Activated CD8-positive, alpha-beta memory T cell treated with anti-CD3 and anti-CD28 coated beads for 24 hours (primary cell): ENCODE measurements around the gene LRRK1.
A peak's percentile ranks its signal among the peaks of the same experiment; 100 is the strongest.

Experiments
- DNase-seq: peaks from one replicate; pipeline ENCODE4 v3.0.0-alpha.2; 2020

LRRK1 gene

DNA sequence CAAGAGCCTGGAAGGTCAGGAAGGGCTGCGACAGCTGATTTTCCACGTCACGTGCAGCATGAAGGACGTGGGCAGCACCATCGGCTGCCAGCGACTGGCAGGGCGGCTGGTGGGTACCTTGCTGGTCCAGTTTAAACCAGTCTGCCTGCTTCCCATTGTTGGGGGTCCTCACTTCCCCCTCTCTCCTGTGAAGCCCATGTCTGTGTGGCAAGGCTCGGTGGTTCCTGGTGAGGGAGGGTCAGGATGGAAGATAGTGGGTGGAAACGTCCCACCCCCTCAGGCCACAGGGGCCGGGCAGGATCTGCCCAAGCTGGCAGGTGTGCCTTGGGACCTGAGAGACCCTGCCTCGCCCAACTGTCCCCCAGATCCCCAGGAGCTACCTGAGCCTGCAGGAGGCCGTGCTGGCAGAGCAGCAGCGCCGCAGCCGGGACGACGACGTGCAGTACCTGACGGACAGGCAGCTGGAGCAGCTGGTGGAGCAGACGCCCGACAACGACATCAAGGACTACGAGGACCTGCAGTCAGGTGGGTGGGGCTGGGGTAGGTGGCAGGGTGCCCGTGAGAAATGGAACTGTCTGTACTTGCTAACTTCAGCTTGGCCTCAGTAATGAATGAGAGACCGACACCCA is 108.2 kb downstream of the LRRK1 start:
- DNase-seq: peak; percentile 28

DNA sequence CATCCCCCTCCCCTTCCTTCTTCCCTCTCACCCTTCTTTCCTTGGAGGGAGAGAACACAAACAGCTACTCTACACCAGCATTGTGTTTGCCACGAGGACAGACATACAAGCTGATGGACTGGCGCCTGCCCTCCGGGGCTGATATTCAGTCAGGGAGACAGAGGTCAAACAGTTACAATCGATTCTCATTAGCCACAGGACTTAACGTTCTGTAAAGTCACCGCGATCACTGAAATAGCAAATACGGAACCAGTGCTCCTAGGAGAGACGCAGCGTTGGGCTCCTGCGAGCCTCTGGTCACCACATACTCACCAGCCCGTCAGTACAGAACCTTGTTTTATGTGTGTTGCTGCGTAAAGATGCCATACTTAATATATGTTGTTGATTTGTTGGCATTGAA is 108.8 kb downstream of the LRRK1 start:
- peak; percentile 5 for DNase-seq

DNA sequence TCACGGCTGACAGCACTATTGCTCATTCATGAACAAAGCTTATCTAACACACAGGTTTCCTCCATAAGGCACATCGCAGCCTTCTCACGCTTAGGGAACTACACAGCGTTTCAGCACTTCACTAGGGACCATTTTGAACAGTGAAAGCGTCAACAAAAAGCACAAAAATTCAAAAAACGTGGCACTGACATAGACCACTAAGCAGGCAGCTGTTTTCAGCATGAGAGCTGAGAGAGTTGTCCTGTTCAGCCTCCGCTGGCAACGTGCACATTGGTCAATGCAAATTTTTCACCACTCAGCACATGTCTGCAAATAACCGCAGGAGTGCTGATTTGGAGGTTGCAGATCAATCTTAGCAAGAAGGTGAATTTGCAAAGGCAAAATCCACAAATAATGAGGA is 109.2 kb downstream of the LRRK1 start:
- DNase-seq: peak; percentile 33

DNA sequence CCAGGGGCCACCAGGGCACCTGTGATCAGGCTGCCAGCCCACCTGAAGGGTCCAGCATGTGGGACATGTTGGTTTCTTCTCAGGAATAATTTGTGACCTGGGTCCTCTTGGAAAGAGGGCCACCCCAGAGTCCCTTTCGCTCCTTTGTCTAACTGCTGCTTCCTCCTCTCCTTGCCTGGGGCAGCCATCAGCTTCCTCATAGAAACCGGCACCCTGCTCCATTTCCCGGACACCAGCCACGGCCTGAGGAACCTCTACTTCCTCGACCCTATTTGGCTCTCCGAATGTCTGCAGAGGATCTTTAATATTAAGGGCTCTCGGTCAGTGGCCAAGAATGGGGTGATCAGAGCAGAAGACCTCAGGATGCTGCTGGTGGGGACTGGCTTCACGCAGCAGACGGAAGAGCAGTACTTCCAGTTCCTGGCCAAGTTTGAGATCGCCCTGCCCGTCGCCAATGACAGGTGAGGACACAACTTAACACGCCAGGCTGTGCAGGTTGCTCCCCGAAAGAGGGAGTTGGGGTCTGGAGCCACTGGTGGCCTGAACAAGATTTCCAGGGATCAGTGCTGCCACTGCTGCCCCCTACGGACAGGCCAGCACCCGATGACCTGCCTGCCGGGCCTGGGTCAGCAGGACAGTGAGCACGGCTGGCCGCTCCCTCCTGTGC is 109.7 kb downstream of the LRRK1 start:
- peak; percentile 38 for DNase-seq

- DNase-seq: peak; percentile 32
Measured at GRCh38 chr15:101029971-101030661, 111.0 kb downstream of the LRRK1 start.

GRCh38 chr15:101031213-101031612 is 112.1 kb downstream of the LRRK1 start:
- DNase-seq: no peak

DNA sequence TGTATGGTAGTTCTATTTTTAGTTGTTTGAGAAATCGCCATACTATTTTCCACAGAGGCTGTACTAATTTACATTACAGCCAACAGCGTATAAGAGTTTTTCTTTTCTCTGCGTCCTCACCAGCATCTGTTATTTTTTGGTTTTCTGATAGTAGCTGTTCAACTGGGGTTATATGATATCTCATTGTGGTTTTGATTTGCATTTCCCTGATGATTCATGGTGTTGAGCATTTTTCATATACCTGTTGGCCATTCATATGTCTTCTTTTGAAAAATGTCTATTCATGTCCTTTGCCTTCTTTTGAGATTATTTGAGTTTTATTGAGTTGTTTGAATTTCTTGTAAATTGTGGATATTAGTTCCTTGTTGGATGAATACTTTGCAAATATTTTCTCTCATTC is 114.6 kb downstream of the LRRK1 start:
- no peak for DNase-seq

- no peak for DNase-seq
Measured at GRCh38 chr15:101035611-101036010, 116.5 kb downstream of the LRRK1 start.

GRCh38 chr15:101036189-101036588 is 117.0 kb downstream of the LRRK1 start:
- DNase-seq: no peak

DNA sequence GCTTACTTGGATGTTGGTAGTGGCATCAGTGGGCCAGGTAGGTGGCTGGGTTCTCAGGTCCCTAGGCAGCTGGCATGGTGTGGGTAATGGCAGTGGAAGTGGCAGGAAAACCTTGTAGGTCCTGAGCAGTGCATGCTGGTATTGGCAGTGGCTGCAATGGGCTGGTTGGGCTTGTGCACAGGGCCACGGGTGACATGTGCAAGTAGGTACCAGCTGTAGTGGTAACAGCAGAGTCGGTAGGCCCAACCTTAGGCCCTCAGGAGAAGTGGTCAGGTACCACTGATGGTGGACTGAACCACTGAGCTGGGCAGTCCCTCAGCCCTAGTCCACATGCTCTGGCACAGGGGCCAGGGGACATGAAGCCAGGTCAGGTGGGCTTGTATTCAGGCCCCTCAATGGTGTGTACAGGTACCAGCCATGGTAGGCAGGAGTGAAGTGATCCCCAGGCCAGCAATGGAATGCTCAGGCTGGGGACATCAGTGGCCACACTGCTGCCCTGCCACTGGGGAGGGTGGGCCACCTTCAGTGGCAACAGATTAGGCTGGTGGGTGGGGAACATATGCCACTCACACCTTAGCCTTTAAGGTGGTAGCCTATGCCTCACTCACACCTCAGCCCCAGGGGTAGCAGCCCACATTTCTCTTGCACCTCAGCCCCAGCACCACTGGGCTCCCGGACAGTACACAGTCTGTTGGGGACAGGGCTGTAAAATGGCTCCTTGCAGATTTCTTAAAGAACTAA is 118.1 kb downstream of the LRRK1 start:
- DNase-seq: peak; percentile 24

GRCh38 chr15:101038327-101039003 is 119.3 kb downstream of the LRRK1 start:
- no peak for DNase-seq

GRCh38 chr15:101039461-101039860 is 120.3 kb downstream of the LRRK1 start:
- DNase-seq: no peak

GRCh38 chr15:101042320-101042719 is 123.2 kb downstream of the LRRK1 start:
- DNase-seq: peak; percentile 7

- DNase-seq: peak; percentile 5
Measured at GRCh38 chr15:101043011-101043410, 123.9 kb downstream of the LRRK1 start.

DNA sequence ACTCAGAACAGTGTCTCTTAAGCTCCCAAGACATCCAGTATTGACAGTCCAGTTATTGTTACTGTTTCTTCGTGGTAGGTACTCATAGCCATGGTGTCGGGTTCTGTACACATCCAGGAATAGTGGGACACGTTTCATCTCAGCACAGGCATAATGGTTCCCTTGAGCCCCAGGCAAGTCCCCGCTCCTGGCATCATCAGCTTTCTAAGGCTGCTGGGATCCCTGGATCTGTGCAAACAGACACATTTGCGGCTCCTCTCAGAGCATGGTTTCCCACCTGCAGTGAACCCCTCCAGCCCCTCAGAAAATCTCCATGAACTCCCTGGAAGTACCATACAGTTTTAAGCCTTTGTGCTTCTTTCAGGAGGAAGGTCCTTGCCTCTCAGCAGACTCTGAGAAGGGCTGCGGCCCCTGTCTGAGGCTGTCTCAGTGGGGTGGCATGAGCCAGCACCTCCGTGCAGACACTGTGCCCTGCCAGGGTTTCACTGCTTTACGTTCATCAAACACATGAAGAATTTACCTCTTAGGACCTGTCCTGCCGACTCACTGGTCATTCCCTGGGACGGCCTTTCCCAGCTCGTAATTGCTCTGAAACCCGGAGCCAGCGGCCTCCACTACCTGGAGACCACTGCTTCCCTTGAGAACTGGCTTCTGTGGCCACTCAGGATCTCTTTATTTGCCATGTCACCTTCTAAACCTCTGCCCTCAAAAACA is 124.9 kb downstream of the LRRK1 start:
- peak; percentile 30 for DNase-seq

DNA sequence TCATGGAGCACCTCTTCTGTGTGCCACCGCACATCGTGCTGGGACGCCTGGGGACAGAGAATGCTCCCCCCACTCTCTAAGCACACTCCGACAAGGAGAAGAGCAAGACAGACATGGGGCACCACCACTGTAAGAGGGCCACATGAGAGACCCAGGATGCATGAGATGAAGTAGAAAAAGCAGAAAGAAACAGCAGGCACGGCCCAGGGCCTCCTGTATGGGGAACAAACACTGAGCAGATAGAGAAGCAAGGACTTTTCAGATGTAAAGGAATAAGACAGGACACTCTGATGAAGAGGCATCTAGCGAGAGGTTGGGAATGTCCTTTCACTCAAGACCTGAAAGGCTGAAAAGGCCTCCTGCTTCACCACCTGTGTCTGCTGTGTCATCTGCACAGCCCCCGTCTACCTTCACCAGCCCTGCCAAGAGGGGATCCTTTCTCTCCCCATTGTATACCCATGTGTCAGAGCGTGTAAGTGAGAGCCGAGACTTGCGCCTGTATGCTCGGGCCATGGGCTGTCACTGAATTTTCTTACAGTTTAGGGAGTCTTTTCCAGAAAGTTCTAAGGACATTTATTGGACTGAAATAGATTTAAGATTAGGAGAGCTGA is 125.6 kb downstream of the LRRK1 start:
- peak; percentile 41 for DNase-seq

DNA sequence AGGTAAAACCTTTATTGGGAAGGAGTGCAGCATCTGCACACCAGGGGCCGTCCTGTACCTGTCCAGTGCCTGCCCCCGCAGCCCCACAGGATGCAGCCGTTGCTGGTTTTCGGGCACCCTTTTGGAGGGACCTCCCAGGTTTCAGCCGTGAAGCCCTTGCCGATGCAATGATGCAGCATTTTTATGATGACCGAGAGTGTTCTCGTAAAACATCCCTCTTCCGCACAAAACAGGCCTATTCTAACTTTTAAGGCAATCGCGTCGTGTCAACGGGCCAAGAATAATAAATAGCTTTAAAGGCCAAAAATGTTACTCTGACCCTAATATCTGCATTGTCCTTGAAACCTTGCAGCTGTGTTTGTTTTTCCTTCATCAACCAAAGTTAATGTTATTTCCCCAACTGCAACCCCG is 126.1 kb downstream of the LRRK1 start:
- DNase-seq: peak; percentile 13

GRCh38 chr15:101045835-101046691 is 126.9 kb downstream of the LRRK1 start:
- DNase-seq: peak; percentile 33

- peak; percentile 9 for DNase-seq
Measured at GRCh38 chr15:101046826-101047225, 127.7 kb downstream of the LRRK1 start.

DNA sequence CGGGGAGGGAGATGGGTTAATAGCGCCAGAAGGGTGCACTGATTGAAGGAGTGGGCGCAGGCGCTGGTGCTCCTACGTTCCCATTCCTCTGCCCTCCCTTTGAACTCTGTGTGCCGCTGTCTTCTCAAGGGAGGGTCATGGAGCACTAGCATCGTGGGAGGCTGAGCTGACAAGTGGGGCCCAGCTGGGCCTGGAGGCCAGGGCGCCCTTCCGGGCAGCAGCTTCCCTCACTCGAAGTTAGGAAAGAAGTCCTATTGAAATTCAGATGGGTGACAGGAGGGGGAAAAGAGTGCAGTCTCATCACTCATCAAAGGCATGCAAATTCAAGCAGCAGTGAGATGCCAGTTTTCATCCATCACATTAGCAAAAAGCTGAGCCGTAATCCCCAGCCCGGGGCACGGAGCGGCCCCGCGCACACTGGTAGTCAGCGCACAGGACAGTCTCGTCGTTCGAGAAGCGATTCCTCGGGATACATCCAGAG is 128.2 kb downstream of the LRRK1 start:
- peak; percentile 19 for DNase-seq

DNA sequence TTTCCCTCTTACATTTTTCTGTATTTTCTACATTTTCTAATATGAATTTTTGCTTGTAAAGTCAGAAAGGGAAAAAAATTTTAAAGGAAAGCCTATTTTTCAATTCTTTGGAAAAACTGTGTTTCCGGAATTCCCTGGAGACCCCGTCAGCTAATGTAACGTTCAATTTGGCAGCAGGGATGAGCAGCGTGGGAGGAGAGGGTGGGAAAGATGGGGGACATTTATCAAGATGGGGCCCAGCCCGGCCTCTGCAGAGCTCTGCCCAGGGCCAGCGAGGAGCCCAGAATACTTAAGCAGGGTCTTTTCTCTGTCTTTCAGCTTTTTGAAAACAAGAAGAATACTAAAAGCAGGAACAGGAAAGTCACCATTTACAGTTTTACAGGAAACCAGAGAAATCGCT is 129.0 kb downstream of the LRRK1 start:
- DNase-seq: peak; percentile 15
